CD4-positive, CD25-positive, alpha-beta regulatory T cell (primary cell): ENCODE results near the gene SNED1. TPM values are rescaled to one million over a fixed set of nuclear protein-coding genes. Genes with fewer than 3 reads are reported as not detected.
"Not testable (repeated sequence)": the region's sequence is repeated elsewhere in the genome, so short reads cannot be mapped to it uniquely, and the experiment has no call there.

Source experiments
- ATAC-seq, 2 donors: fragments of 150-1000 bp; cut with Tn5 transposase; one replicate each; pipeline ENCODE4 v1.10.0; 2021; ENCODE audit warnings: low read depth in 2 of 2, moderate number of reproducible peaks in 2 of 2, moderate library complexity in 1 of 2
- DNase-seq, 3 donors: peaks; one replicate each; pipeline versions ENCODE4 v3.0.0 to v3.0.0-alpha.2; 2012 to 2022; ENCODE audit warnings: mixed read lengths in 1 of 3
- H3K27ac ChIP-seq: one replicate; pipeline ENCODE4 v1.7.0; 2013; ENCODE audit warnings: mild to moderate bottlenecking, low read length; ENCODE audit not compliant: insufficient read depth, poor library complexity, severe bottlenecking
- H3K27me3 ChIP-seq: one replicate; pipeline ENCODE4 v1.7.0; 2013; ENCODE audit warnings: low read length; ENCODE audit not compliant: control insufficient read depth, insufficient read depth
- H3K36me3 ChIP-seq: one replicate; pipeline ENCODE4 v1.7.0; 2013; ENCODE audit warnings: mild to moderate bottlenecking, low read length, moderate library complexity; ENCODE audit not compliant: control insufficient read depth, insufficient read depth
- H3K4me1 ChIP-seq: 2 replicates; pipeline ENCODE4 v1.7.0; 2013; ENCODE audit warnings: mild to moderate bottlenecking, low read length; ENCODE audit not compliant: insufficient read depth, control insufficient read depth, poor library complexity, severe bottlenecking
- H3K4me3 ChIP-seq: one replicate; pipeline ENCODE4 v1.7.0; 2013; ENCODE audit warnings: low read depth, mild to moderate bottlenecking, low read length, moderate library complexity
- H3K9me3 ChIP-seq, 2 experiments: 1 replicate in 1 of 2; 2 replicates in 1 of 2; pipeline ENCODE4 v1.7.0; 2013; ENCODE audit warnings: low read length in 2 of 2, mild to moderate bottlenecking in 1 of 2, moderate library complexity in 1 of 2; ENCODE audit not compliant: control insufficient read depth in 2 of 2
- H3K27ac Mint-ChIP-seq, 3 donors: one replicate each; pipeline ENCODE4 v1.8.0; 2020 to 2022; ENCODE audit warnings: mild to moderate bottlenecking in 3 of 3, mixed read lengths in 3 of 3, moderate library complexity in 2 of 3
- H3K27me3 Mint-ChIP-seq: one replicate; pipeline ENCODE4 v1.8.0; 2022; ENCODE audit warnings: mild to moderate bottlenecking, mixed read lengths
- H3K36me3 Mint-ChIP-seq: one replicate; pipeline ENCODE4 v1.8.0; 2020; ENCODE audit warnings: mixed read lengths
- H3K4me1 Mint-ChIP-seq, 4 donors: one replicate each; pipeline ENCODE4 v1.8.0; 2020 to 2022; ENCODE audit warnings: mixed read lengths in 4 of 4, mild to moderate bottlenecking in 1 of 4
- H3K4me3 Mint-ChIP-seq, 4 donors: one replicate each; pipeline ENCODE4 v1.8.0; 2020 to 2022; ENCODE audit warnings: mild to moderate bottlenecking in 4 of 4, mixed read lengths in 4 of 4, moderate library complexity in 3 of 4
- H3K9me3 Mint-ChIP-seq, 7 donors: one replicate each; pipeline ENCODE4 v1.8.0; 2020 to 2022; ENCODE audit warnings: mixed read lengths in 7 of 7, mild to moderate bottlenecking in 3 of 7, moderate library complexity in 2 of 7
- polyA plus RNA-seq, 4 donors: library from polyadenylated mRNA; unstranded; fragments of 300-500 nt; fragmentation: Illumina TruSeq; gene quantifications; one replicate each; pipeline ENCODE4 v1.2.3, GENCODE V29; 2021
- total RNA-seq: library from RNA; stranded (reverse); gene quantifications from one replicate; pipeline ENCODE4 v1.2.3, GENCODE V29; 2022

Gene SNED1
- total and polyA plus RNA-seq, 5 donors from 2014 or later: 1.7 to 170 (median 2.5) TPM

GRCh38 chr2:241093133-241093781 is 94.8 kb downstream of the SNED1 start:
- H3K4me1 Mint-ChIP-seq: peaks cover 26 to 59% (median 30%) of the 10 kb centered on the region in 4 donors
- peaks cover 86% of the 10 kb centered on the region for H3K36me3 ChIP-seq

GRCh38 chr2:241094172-241094571 is 95.8 kb downstream of the SNED1 start:
- peaks cover 0 to 2% (median 0%) of the 10 kb centered on the region in 7 donors for H3K9me3 Mint-ChIP-seq

More at GRCh38 chr2:241093133-241093781, 94.8 kb downstream of the SNED1 start:
- not testable (repeated sequence) for H3K27ac ChIP-seq, H3K9me3 Mint-ChIP-seq, DNase-seq, H3K4me3 ChIP-seq, H3K27ac Mint-ChIP-seq, ATAC-seq, H3K9me3 ChIP-seq, H3K4me3 Mint-ChIP-seq, H3K27me3 ChIP-seq, H3K27me3 Mint-ChIP-seq
- H3K36me3 Mint-ChIP-seq: peaks cover 59% of the 10 kb centered on the region
- H3K4me1 ChIP-seq: peaks cover 41% of the 10 kb centered on the region

GRCh38 chr2:241094924-241095420 is 96.6 kb downstream of the SNED1 start:
- Histone ChIP-seq H3K9me3 (no peaks in the 10 kb centered on the region), H3K4me3 (peak overlapping the region; percentile 55), H3K4me1 (peaks cover 54% of the 10 kb centered on the region), H3K36me3 (peaks cover 83% of the 10 kb centered on the region), H3K27me3 (no peaks in the 10 kb centered on the region), H3K27ac (peak overlapping the region; percentile 71)
- H3K9me3 Mint-ChIP-seq: peaks cover 0 to 2% (median 0%) of the 10 kb centered on the region in 7 donors
- no peak for ATAC-seq
- peaks cover 38 to 76% (median 45%) of the 10 kb centered on the region in 4 donors for H3K4me1 Mint-ChIP-seq
- H3K36me3 Mint-ChIP-seq: peaks cover 61% of the 10 kb centered on the region
- peaks cover 4% of the 10 kb centered on the region for H3K27me3 Mint-ChIP-seq
- H3K27ac Mint-ChIP-seq: peak overlapping the region; percentile 36 to 99 (median 94)
- H3K4me3 Mint-ChIP-seq: peak overlapping the region; percentile 77 to 97 (median 89)
- no peak for DNase-seq

More at GRCh38 chr2:241094172-241094571, 95.8 kb downstream of the SNED1 start:
- Mint-ChIP-seq H3K27me3 (peaks cover 4% of the 10 kb centered on the region), H3K27ac (peak overlapping the region in 1 of 3 donors; percentile 25), H3K4me3 (peak overlapping the region in 1 of 4 donors; percentile 7), H3K4me1 (peaks cover 34 to 68% (median 38%) of the 10 kb centered on the region in 4 donors), H3K36me3 (peaks cover 60% of the 10 kb centered on the region)
- Histone ChIP-seq H3K36me3 (peaks cover 84% of the 10 kb centered on the region), H3K9me3 (no peaks in the 10 kb centered on the region), H3K27ac (no peak overlapping the region), H3K4me3 (no peak overlapping the region), H3K27me3 (no peaks in the 10 kb centered on the region), H3K4me1 (peaks cover 46% of the 10 kb centered on the region)
- ATAC-seq (no peak), DNase-seq (no peak)

- peak overlapping the region; percentile 94 to 99 (median 95) for H3K27ac Mint-ChIP-seq
- DNase-seq (peak; percentile 65 to 83 (median 79)), ATAC-seq (peak; percentile 88 to 92)
Observed at GRCh38 chr2:241095594-241096290, 97.3 kb downstream of the SNED1 start.

GRCh38 chr2:241096979-241097378 is 98.6 kb downstream of the SNED1 start:
- DNase-seq (no peak), ATAC-seq (no peak)
- Mint-ChIP-seq H3K27ac (peak overlapping the region in 2 of 3 donors; percentile 20 to 85), H3K4me1 (peaks cover 44 to 79% (median 52%) of the 10 kb centered on the region in 4 donors), H3K9me3 (peaks cover 0 to 2% (median 0%) of the 10 kb centered on the region in 7 donors), H3K27me3 (peaks cover 4% of the 10 kb centered on the region), H3K4me3 (peak overlapping the region in 3 of 4 donors; percentile 32 to 97 (median 77)), H3K36me3 (peaks cover 49% of the 10 kb centered on the region)
- Histone ChIP-seq H3K4me1 (peaks cover 70% of the 10 kb centered on the region), H3K9me3 (no peaks in the 10 kb centered on the region), H3K4me3 (peak overlapping the region; percentile 55), H3K27ac (peak overlapping the region; percentile 73), H3K27me3 (no peaks in the 10 kb centered on the region), H3K36me3 (peaks cover 68% of the 10 kb centered on the region)

More at GRCh38 chr2:241095594-241096290, 97.3 kb downstream of the SNED1 start:
- H3K36me3 Mint-ChIP-seq: peaks cover 61% of the 10 kb centered on the region
- Histone ChIP-seq H3K27me3 (no peaks in the 10 kb centered on the region), H3K36me3 (peaks cover 78% of the 10 kb centered on the region), H3K4me1 (peaks cover 61% of the 10 kb centered on the region), H3K27ac (peak overlapping the region; percentile 73), H3K4me3 (peak overlapping the region; percentile 55), H3K9me3 (no peaks in the 10 kb centered on the region)
- H3K27me3 Mint-ChIP-seq: peaks cover 4% of the 10 kb centered on the region
- H3K4me3 Mint-ChIP-seq: peak overlapping the region; percentile 77 to 97 (median 89)
- H3K9me3 Mint-ChIP-seq: peaks cover 0 to 2% (median 0%) of the 10 kb centered on the region in 7 donors
- peaks cover 44 to 80% (median 51%) of the 10 kb centered on the region in 4 donors for H3K4me1 Mint-ChIP-seq

GRCh38 chr2:241099246-241099645 is 100.8 kb downstream of the SNED1 start:
- no peak overlapping the region for H3K4me3 ChIP-seq
- Mint-ChIP-seq H3K36me3 (peaks cover 42% of the 10 kb centered on the region), H3K9me3 (peaks cover 0 to 2% (median 0%) of the 10 kb centered on the region in 7 donors), H3K4me1 (peaks cover 45 to 91% (median 66%) of the 10 kb centered on the region in 4 donors), H3K27me3 (peaks cover 8% of the 10 kb centered on the region), H3K27ac (peak overlapping the region in 2 of 3 donors; percentile 33 to 85), H3K4me3 (peak overlapping the region; percentile 61 to 98 (median 96))
- no peaks in the 10 kb centered on the region for H3K9me3 ChIP-seq
- ATAC-seq (no peak), DNase-seq (no peak)
- peaks cover 48% of the 10 kb centered on the region for H3K36me3 ChIP-seq
- H3K27me3 ChIP-seq: no peaks in the 10 kb centered on the region
- H3K4me1 ChIP-seq: peaks cover 85% of the 10 kb centered on the region
- H3K27ac ChIP-seq: no peak overlapping the region

GRCh38 chr2:241102239-241102803 is 103.9 kb downstream of the SNED1 start, which contains the start of gene MTERF4:
TSS of gene MTERF4 (minus strand) at chr2:241102287. CDS start at chr2:241102273, 14 bp downstream.
- H3K4me1 ChIP-seq: peaks cover 71% of the 10 kb centered on the region
- peaks cover 28 to 76% (median 51%) of the 10 kb centered on the region in 4 donors for H3K4me1 Mint-ChIP-seq
- ATAC-seq (peak; percentile 97 to 98), DNase-seq (peak; percentile 84 to 94 (median 87))
- H3K4me3 ChIP-seq: peak within 1 kb of the TSS; percentile 97
- no peaks in the 10 kb centered on the region for H3K9me3 Mint-ChIP-seq
- H3K36me3 Mint-ChIP-seq: peaks cover 21% of the 10 kb centered on the region
- H3K27me3 ChIP-seq: no peaks in the 10 kb centered on the region
- no peaks in the 10 kb centered on the region for H3K9me3 ChIP-seq
- peaks cover 30% of the 10 kb centered on the region for H3K36me3 ChIP-seq
- peak within 1 kb of the TSS; percentile 96 to 98 (median 98) for H3K4me3 Mint-ChIP-seq
- peak within 1 kb of the TSS; percentile 93 for H3K27ac ChIP-seq
- peaks cover 4% of the 10 kb centered on the region for H3K27me3 Mint-ChIP-seq
- peak within 1 kb of the TSS; percentile 97 to 99 (median 98) for H3K27ac Mint-ChIP-seq
